Limb (tissue), 2 donors: Measurements from ENCODE around the gene FRMPD4.

ENCODE experiments used
- DNase-seq, 2 donors: peaks; one replicate each; pipeline ENCODE4 v3.0.0-alpha.2; 2016; ENCODE audit errors: extremely low spot score in 2 of 2

Gene FRMPD4

DNA sequence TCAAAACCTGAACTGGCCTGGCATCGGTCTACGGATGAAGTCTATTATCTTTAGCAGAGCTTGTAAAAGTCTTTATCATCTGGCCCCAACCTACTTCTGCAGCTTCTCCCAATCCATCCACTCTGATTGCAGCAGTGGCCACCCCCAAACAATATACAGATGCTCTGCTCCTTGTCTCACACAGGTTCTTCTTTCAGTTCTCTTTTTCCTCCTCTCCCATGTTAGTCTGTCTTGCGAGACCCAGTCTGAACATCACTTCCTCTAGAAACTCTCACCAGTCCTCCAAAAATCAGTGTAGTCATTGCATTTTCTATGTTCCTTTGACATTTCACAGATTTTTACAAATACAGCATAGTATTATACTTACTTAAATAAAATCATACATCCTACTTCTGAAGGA, 163.0 kb downstream of the FRMPD4 start:
- DNase-seq, result no peak

DNA sequence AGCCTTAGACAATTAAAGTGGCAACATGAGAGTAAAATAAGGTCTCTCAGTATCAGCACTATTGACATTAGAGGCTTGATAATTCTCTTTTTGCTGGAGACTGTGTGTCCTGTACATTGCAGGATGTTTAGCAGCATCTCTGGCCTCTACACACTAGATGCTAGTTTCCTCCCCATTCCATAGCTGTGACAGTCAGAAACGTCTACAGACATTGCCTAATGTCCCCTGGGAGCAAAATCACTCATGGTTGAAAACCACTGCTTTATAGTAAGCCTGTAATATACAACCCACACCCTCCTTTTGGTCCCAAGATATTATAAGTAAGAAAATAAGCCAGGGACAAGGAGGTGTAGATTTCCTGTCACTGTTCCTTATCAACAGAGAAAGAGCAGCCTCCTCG, 166.0 kb downstream of the FRMPD4 start:
- no peak for DNase-seq

DNA sequence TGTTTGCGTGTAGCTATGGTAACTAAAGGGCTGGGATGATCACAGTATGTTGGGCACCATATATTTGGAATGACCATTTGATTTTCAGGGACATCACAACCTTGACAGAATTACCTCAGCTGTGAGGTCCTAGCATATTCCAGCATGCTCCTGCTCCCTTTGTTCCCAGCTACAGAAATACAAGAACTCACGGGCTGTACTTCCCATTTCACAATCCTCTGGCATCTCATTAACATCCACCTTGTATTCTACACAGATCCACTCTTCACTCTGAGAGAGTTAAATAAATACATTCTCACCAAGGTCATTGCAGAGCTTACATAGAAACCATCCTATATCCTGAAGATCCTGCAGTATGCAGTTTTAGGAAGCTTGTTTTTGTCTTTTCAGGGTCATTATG, 169.7 kb downstream of the FRMPD4 start:
- DNase-seq, result no peak

DNA sequence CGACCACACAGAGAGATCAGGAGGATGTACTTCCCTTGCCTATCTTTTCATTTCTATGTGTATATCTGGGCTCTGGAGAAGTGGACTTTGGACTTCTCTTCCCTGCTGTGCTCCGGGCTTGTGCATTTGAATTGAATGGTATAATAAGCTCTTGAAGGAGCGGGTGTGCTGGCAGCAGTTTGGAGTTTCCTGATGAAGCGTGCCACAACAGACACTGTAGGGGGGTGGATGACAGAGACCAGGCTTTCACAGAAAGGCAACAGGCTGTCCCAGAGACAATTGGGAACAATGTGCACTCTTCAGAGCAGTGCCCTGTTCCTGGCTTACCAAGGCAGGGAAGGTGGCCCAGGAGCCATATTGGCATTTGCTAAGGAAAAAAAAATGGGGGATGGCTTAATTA, 170.1 kb downstream of the FRMPD4 start:
- DNase-seq, result no peak

DNA sequence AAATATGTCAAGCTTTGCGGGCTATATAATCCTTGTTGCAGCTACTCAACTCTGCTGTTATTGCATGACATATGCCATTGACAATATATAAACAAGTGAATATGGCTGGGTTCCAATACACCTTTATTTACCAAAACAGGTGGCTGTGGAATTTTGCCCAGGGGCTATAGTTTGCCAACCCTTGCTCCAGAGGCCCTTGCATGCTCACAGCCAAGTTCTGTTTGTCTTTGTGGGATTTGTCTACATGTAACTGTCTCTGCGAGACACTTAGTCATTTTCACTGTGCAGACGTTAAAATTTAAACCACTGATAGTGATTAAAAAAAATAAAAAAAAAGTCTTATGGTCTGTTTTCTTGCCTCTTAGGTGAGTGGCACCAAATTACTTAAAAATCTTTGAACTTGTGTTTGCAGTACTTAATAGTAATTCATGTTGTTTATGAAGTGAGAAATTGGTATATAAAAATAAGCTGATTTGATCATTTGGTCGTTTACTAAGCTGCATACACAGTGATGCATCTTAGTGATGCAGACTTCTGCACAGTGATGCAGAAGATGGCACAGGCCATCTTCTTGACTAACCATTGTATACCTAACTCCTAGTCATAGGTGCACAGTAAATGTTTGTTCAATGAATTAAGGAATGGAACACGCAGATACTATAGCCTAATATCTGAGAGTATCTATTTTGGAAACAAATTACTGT, 170.9 kb downstream of the FRMPD4 start:
- no peak for DNase-seq

DNA sequence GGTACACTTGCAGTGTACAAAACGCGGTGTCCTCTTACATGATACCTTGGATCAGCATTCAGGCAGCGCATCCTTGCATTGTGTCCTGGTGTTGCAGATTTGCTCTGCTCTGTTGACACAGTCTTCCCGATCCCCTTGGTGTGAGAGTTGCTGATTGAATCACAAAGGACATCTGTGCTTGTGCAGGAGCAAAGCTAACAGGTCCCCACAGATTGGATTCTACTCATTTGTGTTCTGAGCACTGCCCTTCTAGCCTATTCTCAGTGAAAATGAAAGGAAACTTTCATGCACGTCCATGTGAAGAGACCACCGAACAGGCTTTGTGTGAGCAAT, 171.4 kb downstream of the FRMPD4 start:
- DNase-seq, result no peak

DNA sequence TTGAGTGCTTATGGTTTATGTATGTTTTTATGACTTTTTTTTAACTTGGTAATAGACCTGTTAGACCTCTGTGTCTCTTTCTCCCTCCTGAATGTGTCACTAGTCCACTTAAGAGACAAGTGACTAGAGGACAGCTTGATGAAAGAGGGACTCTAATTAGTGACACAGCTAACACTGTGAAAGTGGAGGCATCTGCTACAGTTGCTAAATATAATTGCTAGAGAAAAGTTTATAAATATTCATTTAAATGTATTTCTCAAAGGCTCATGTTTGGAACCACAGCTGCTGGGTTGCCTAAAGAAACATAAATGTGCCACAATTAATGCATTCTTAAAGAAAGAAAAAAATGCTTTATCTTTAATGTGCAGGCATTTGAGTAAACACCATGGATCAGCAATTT, 176.4 kb downstream of the FRMPD4 start:
- DNase-seq, result no peak

DNA sequence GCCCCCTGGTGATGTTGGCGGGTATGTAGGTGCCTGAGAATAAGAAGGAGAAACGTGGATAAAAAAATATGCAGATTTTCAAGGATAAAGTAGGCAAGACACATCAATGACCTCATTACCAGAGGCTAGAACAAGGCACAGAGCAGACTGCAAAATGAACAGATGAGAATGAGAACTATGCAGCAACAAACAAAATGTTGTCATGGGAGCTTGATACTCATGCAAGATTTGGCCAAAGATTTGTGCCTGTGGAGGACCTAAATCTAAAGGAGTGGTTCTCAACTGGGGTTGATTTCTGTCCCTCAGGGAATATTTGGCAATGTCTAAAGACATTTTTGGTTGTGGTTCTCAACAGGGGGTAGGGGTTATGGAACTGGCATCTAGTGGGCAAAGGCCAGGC, 177.3 kb downstream of the FRMPD4 start:
- no peak for DNase-seq

DNA sequence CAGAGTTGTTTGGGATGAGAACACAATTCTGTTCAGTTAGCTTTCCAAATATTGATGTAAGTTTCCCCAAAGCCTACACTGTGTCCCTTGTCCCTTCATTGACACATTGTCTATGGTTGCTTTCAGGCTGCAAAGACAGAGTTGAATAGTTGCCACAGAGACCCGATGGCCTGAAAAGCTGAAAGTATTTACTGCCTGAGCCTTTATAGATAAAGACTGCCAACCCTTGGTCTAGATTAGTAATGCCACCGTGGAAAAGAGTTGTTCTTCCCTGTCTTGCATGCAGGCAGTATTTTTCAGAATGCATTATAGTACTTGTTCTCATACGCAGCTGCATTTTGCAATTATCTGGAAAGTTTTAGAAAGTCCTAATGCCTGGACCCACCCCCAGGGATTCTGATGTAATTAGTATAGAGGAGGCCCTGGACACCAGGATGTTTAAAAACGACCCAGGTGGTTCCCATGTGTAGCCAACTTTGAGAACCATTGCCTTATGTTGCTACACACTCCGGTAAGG, 180.8 kb downstream of the FRMPD4 start:
- DNase-seq, result no peak

DNA sequence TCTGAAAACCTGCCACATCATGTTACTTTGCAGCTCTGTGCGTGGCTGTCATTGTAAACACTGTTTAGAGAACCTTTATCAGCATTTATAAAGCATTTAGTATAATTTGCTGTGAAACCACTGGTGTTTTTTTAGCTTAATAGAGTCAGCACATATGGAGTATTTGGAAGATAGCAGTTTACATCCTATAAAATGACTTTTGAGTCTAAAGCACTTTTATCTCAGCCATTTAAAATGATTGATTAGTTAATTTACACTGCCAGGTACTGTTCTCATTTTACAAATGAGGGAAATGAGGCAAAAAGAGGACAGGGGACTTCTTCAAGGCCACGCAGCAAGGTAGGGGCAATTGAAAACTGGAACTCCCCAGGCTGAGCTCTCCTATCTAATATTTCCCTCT, 181.7 kb downstream of the FRMPD4 start:
- no peak for DNase-seq

DNA sequence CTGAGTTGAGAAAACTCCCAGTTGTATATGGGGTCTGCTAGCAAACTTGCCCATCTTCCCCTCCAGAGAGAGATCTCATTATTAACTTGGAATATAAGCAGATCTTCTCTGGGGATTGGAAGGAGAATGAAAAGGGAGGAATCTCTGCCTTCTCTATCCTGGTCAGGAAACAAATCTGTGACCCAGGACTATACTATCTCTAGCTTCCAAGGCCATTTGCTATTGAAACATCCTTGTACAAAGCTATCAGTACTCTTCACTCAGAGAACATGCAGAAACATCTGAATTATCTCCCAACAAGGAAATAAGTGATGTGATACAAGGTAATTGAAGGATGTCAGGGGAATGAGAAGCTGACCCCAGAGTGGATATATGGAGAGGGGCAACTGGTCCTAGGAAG, 183.8 kb downstream of the FRMPD4 start:
- no peak for DNase-seq

DNA sequence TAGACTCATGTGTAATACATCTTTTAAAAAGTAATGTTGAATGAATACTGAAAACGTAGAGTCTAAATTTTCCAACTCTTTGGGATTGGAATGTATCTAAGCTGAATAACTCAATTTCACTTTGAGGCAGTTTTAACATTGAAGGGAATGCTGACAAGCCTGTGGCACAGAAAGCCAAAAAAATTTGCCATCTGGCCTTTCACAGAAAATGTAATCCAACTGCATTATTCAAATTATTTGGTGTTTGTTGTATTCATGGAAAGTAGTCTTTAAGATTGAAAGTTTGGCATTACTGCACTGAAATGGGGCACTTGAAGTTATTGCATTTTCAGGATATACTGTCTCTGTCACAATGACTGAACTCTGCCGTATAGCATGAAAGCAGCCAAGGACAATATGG, 186.9 kb downstream of the FRMPD4 start:
- no peak for DNase-seq

DNA sequence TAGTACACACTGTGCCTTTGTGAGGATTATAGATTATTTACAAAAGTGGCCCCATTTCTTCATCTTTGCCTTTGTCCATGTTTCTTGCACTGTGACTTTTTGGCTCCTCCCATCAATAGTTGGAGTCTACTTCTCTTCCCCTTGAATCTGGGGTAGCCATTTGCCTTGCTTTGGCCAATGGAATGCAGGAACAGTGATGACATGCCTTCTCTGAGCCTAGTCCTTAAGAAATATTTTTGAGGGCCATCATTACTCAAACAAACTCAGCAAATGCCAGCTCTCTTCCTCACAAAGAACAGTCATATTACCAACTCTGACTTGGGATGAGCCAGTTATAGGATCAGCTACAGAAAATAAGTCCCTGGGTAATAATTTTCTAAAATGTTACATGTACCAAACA, 189.6 kb downstream of the FRMPD4 start:
- no peak for DNase-seq

DNA sequence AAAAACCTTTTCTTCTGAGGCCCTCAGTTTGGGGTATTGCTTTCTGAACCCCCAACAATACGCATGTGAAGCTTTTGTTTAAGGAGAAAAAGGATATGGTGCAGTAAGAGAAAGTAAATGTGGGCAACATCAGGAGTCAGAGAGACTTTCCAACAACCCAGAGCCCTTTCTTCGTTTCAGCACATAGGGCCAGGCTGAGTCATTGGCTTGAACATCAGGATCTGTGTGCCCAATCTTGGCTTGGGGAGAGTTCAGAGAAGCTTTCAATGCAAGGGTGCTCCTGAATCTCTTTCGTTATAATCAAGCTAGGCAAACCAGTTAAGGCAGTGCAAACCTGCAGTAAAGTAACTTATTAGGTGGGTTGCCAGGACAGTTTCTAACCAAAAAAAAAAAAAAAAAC, 191.2 kb downstream of the FRMPD4 start:
- no peak for DNase-seq

DNA sequence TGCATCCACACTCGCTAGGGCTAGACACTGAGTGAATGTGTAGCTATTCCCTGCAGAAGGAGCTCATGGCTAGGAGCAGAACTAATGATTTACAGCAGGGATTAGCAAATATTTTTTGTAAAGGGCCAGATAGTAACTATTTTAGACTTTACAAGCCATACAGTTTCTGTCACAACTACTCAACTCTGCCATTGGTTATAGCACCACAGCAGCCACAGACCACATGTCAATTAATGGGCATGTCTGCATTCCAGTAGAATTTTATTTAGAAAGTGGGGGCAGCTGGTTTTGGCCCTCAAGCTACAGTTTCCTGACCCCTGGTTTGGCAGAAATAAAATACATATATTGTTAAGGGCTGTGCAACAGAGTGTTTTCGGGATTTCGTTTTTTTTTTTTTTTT, 192.6 kb downstream of the FRMPD4 start:
- no peak for DNase-seq

DNA sequence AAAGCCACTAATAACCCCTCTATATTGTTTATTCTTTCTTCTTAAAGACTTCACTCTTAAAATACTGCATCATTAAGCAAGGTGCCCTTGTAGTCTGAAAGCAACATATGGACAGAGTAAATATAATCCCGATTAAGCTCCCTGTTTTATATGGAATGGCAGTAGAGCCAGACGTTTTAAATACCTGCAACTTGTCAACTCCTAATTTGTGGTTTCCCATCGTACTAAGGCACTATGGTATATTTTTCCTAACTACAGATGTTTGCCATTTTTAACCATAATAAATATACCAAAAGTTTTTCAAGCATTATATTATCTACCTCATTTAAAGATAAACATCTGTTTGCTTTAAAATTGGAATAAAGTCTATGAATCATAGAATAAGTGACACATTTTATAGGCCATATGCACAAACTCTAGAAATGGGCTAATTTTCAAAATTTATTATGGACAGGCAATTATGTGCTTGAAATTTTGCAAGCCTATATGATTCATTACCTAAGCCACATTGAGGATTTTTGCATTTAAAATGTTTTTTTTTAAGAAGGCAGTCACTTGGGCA, 194.6 kb downstream of the FRMPD4 start:
- DNase-seq, result no peak

DNA sequence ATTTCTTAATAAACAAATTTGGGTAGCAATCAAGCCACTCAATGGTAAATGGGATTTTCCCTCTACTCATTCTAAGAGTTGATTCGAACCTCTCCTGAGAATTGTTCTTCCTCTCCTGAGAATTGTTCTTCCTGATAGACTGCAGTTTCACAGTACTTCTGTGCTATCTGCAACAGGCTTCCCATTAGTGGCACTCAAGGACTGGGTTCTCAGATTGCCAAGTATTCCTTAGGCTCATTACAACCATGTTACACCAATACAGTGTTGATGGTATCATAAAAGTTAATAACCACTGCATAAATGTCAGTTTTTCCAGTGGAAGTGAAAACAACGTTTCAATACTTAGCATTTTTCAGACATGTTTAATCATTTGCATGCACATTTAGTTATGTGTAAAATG, 201.6 kb downstream of the FRMPD4 start:
- DNase-seq, result no peak

DNA sequence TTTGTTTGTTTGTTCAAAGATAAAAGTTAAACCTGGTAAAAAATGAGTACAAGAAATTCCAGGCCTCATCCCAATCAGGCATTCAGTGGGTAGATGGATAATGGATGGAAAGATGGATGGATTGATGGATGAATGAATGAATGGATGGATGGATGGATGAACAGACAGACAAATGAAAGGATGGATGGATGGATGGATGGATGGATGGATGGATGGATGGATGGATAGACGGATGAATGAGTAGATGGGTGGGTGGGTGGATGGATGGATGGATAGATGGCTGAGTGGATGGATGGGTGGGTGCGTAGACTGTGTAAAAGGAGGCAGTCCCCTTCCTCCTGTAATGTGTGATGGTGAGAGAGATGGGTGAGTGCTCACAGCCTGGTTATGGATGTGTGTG, 206.7 kb downstream of the FRMPD4 start:
- no peak for DNase-seq

DNA sequence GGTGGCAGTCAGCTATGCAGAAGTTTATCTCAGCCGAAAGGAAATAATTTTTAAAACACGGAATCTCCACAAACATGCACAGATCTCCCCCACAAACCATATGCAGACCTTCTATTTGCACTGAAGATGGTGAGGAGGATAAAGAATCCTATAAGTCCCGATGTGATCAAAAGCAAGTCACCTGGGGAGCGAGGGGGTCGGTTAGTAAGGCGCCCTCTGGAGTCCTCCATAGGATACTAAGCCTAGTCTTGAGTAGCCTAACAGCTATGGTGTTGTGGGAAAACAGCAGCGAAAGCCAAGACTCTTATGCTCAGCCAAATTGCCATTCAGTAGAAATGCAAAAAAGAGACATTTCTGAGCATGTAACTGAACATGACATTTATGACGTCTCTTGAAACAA, 210.9 kb downstream of the FRMPD4 start:
- DNase-seq, result no peak

DNA sequence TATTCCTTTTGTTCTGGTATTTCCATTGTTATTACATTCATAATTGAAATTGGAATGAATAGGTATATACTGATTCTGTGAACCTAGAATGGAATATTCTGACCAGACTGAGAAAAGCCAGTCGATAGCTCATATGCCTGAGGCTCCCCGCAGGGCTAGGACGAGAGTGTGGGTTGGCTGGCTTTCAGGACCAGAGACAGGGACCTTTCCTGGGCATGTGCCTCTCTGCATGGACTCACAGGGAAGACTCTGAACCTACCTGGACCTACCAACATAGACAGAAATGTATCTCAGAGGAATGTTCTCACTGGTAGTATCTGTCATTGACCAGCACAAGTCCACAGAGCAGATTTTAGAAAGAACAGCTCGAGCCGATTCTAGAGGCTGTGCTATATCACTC, 214.6 kb downstream of the FRMPD4 start:
- DNase-seq, result no peak

DNA sequence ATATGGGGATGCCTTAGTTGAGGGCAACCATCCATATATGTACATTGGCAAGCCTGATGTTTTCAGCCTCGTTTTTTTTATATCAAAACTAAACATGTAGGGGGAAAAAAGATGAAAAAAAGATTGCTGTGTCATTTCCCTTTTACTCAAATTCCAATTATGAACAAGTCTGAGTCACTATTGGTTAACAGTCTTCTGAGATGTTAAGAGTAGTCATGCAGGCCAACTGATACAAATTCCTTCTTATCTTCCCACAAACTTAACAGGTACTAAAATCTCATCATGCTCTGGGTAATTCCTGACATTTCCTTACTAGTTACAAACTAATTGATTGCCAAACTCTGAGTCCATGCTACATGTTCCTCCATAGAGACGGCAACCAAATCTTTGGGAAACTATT, 222.1 kb downstream of the FRMPD4 start:
- no peak for DNase-seq

DNA sequence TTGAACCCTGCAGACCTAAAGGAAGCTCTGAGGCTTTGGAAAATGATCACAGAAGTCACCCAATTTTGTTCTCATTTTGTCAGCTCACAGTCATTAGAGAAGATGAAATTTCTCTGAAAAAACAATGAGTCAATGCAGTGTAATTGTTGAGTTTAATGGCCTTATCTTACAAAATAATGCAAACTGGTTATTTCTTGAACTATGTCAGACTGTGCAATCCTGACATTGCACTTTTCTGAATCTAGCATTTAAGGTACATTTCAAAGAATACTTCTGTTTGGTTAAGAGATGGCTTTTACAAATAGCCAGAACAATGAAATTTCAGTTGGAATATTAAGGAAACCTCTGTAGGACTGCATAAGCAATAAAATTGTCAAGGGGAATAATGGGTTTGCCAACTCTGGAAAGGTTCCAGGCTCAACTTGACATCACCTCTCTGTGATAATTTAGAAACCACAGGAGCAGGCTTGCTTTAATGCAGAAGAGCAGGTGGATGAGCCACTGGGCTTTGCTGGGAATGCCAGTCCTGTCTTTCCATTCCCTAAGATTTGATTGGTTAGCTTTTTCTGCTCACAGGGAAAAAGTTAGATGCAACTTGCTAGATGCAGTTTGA, 222.8 kb downstream of the FRMPD4 start:
- DNase-seq, result no peak

DNA sequence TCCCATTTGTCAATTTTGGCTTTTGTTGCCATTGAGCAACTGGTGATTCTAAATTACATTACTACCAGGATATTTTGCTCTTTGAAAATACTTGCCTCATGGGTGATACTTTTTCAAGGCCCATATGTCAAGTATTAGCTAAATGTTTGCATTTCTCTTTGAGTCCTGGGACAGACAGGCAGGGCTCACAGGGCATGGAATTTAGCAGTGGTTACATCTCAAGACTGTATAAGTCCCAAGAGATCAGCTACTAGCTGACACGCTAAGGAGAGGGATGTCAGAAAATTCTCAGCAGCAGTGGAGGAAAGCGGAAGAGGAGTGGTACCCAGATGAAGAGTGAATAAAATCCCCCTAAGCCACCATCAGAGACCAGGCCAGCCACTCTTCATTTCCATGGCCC, 224.9 kb downstream of the FRMPD4 start:
- no peak for DNase-seq
